ENCODE measurements around the gene BFSP1. TPM values are rescaled to one million over a fixed set of nuclear protein-coding genes. Genes with fewer than 3 reads are reported as not detected.

The BFSP1 gene
- total RNA-seq, 1 donor, result 2.9 TPM

DNA sequence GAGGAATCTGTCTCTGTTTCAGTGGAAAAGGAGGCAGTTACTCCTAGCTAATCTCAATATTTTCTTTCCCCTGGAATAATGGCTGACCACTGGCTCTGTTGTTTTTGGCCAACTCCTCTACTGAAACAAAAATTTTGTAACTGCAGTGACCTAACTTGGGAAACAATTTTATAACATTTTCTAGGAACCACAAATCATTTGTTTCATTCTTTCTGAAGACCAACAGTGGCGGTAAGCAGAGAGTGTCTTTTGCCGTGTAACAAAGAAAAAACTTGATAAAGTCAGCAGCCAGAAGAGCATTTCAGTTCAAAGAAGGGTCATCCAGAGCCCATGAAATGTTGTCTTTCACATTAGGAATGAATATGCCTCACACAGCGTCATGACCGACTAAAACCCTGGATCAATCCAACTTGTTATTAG lies 11.8 kb upstream of the BFSP1 start:
- Histone ChIP-seq H2AFZ (ENCODE audit: low read length) (no peak overlapping the region), H3K79me2 (ENCODE audit: insufficient read depth, low read length) (peaks cover 2% of the 10 kb centered on the region), H3K4me1 (ENCODE audit: insufficient read depth, low read length) (peaks cover 27% of the 10 kb centered on the region), H3K36me3 (ENCODE audit: insufficient read depth, low read length) (no peaks in the 10 kb centered on the region), H3K4me2 (ENCODE audit: insufficient read depth, low read length) (peak overlapping the region; percentile 63), H3K27ac (ENCODE audit: low read depth, low read length) (peak overlapping the region; percentile 95), H4K20me1 (ENCODE audit: insufficient read depth, low read length) (no peaks in the 10 kb centered on the region), H3K9me3 (ENCODE audit: low read depth, low read length) (no peaks in the 10 kb centered on the region), H3K4me3 (ENCODE audit: insufficient read depth, low read length) (no peak overlapping the region), H3K27me3 (ENCODE audit: insufficient read depth, low read length) (no peaks in the 10 kb centered on the region)
- TF ChIP-seq CTCF (IDR thresholded peaks at IDR 0.05; ENCODE audit: extremely low read depth, low read depth, low read length), result no peak
- peak; percentile 76 for DNase-seq (ENCODE audit: insufficient read length, low spot score, missing footprints)

DNA sequence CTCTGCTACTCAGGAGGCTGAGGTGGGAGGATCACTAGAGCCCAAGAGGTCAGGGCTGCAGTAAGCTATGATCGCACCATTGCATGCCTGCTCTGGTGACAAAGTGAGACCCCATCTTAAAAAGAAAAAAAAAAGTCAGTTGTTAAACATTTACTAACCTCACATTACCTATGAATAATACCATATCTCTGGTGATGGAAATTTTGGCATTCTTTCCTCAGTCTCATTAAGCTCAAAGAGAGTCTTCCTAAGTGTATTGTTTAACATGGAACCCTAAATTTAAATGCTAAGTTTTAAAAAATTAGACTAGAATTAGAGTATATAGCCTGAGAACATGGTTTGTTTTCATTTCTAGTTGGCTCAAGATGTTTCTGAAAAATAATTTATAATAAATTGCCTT lies 11.3 kb upstream of the BFSP1 start:
- Histone ChIP-seq H2AFZ (ENCODE audit: low read length) (no peak overlapping the region), H3K27me3 (ENCODE audit: insufficient read depth, low read length) (no peaks in the 10 kb centered on the region), H3K27ac (ENCODE audit: low read depth, low read length) (peak overlapping the region; percentile 95), H3K4me2 (ENCODE audit: insufficient read depth, low read length) (peak overlapping the region; percentile 63), H3K36me3 (ENCODE audit: insufficient read depth, low read length) (no peaks in the 10 kb centered on the region), H3K9me3 (ENCODE audit: low read depth, low read length) (no peaks in the 10 kb centered on the region), H3K79me2 (ENCODE audit: insufficient read depth, low read length) (peaks cover 2% of the 10 kb centered on the region), H3K4me3 (ENCODE audit: insufficient read depth, low read length) (no peak overlapping the region), H3K4me1 (ENCODE audit: insufficient read depth, low read length) (peaks cover 27% of the 10 kb centered on the region), H4K20me1 (ENCODE audit: insufficient read depth, low read length) (no peaks in the 10 kb centered on the region)
- no peak for DNase-seq (ENCODE audit: insufficient read length, low spot score, missing footprints)
- no peak for TF ChIP-seq CTCF (IDR thresholded peaks at IDR 0.05; ENCODE audit: extremely low read depth, low read depth, low read length)

- Histone ChIP-seq H3K4me3 (ENCODE audit: insufficient read depth, low read length) (no peak overlapping the region), H3K36me3 (ENCODE audit: insufficient read depth, low read length) (no peaks in the 10 kb centered on the region), H3K27ac (ENCODE audit: low read depth, low read length) (peak overlapping the region; percentile 95), H3K9me3 (ENCODE audit: low read depth, low read length) (no peaks in the 10 kb centered on the region), H4K20me1 (ENCODE audit: insufficient read depth, low read length) (no peaks in the 10 kb centered on the region), H3K79me2 (ENCODE audit: insufficient read depth, low read length) (peaks cover 2% of the 10 kb centered on the region), H3K4me1 (ENCODE audit: insufficient read depth, low read length) (peaks cover 30% of the 10 kb centered on the region), H3K27me3 (ENCODE audit: insufficient read depth, low read length) (no peaks in the 10 kb centered on the region), H3K4me2 (ENCODE audit: insufficient read depth, low read length) (peak overlapping the region; percentile 63), H2AFZ (ENCODE audit: low read length) (no peak overlapping the region)
- no peak for TF ChIP-seq CTCF (IDR thresholded peaks at IDR 0.05; ENCODE audit: extremely low read depth, low read depth, low read length)
- no peak for DNase-seq (ENCODE audit: insufficient read length, low spot score, missing footprints)
Observed at GRCh38 chr20:17541996-17542395, 10.8 kb upstream of the BFSP1 start.

GRCh38 chr20:17541596-17541995 lies 10.4 kb upstream of the BFSP1 start:
- H4K20me1 ChIP-seq (ENCODE audit: insufficient read depth, low read length), result no peaks in the 10 kb centered on the region
- no peak overlapping the region for H3K4me3 ChIP-seq (ENCODE audit: insufficient read depth, low read length)
- H2AFZ ChIP-seq (ENCODE audit: low read length), result no peak overlapping the region
- H3K27me3 ChIP-seq (ENCODE audit: insufficient read depth, low read length), result no peaks in the 10 kb centered on the region
- peak overlapping the region; percentile 18 for H3K4me2 ChIP-seq (ENCODE audit: insufficient read depth, low read length)
- no peak for TF ChIP-seq CTCF (IDR thresholded peaks at IDR 0.05; ENCODE audit: extremely low read depth, low read depth, low read length)
- H3K79me2 ChIP-seq (ENCODE audit: insufficient read depth, low read length), result peaks cover 2% of the 10 kb centered on the region
- no peaks in the 10 kb centered on the region for H3K9me3 ChIP-seq (ENCODE audit: low read depth, low read length)
- H3K36me3 ChIP-seq (ENCODE audit: insufficient read depth, low read length), result no peaks in the 10 kb centered on the region
- H3K27ac ChIP-seq (ENCODE audit: low read depth, low read length), result peak overlapping the region; percentile 15
- peaks cover 30% of the 10 kb centered on the region for H3K4me1 ChIP-seq (ENCODE audit: insufficient read depth, low read length)
- DNase-seq (ENCODE audit: insufficient read length, low spot score, missing footprints), result no peak

Data from osteoblast (primary cell).